HEK293 (cell line): Measurements from ENCODE around the gene LCMT1.

Experiments
- CTCF ChIA-PET: fragments of 350-600 bp; formaldehyde crosslinking; extraction: SDS; loops from one replicate; lab custom pipeline; 2021; ENCODE audit warnings: antibody characterized with exemption; lab: Yijun Ruan, JAX
- POLR2A ChIA-PET: fragments of 300-600 bp; formaldehyde crosslinking; extraction: SDS; loops from one replicate; lab custom pipeline; 2020; ENCODE audit warnings: antibody characterized with exemption, inconsistent platforms; lab: Yijun Ruan, JAX
- H3K27ac ChIP-seq: fragments of 200-500 bp; sonication (Bioruptor generic); 2 replicates; pipeline ENCODE4 v1.5.1; 2014; ENCODE audit warnings: low read depth, low read length, control low read depth, inconsistent platforms; ENCODE audit errors: extremely low read depth
- H3K36me3 ChIP-seq, 2 experiments: fragments of 200-500 bp in 1 of 2; sonication (Bioruptor generic) in 1 of 2; 1 replicate in 1 of 2; 2 replicates in 1 of 2; pipeline ENCODE4 v1.5.1; 2014 to 2017; ENCODE audit warnings: inconsistent platforms in 2 of 2, low read length in 2 of 2; ENCODE audit not compliant: control insufficient read depth in 2 of 2, insufficient read depth in 1 of 2
- H3K4me1 ChIP-seq: fragments of 200-500 bp; sonication (Bioruptor generic); 2 replicates; pipeline ENCODE4 v1.5.1; 2014; ENCODE audit warnings: mild to moderate bottlenecking, low read length, inconsistent platforms; ENCODE audit not compliant: control insufficient read depth, insufficient read depth
- H3K4me3 ChIP-seq: 2 replicates; pipeline ENCODE4 v1.5.1; 2011; ENCODE audit warnings: low read depth, mild to moderate bottlenecking, control low read depth, low read length, moderate library complexity
- H3K9me3 ChIP-seq: fragments of 200-500 bp; sonication (Bioruptor generic); 2 replicates; pipeline ENCODE4 v1.5.1; 2014; ENCODE audit warnings: low read depth, low read length, inconsistent platforms; ENCODE audit not compliant: control insufficient read depth, insufficient read depth
- BCL6B ChIP-seq: fragments of 450-650 bp; formaldehyde crosslinking; IDR thresholded peaks from 2 replicates; pipeline ENCODE4 v1.5.1; 2017; ENCODE audit warnings: missing biosample characterization, missing genetic modification characterization
- CTCF ChIP-seq: fragments of 450-650 bp; formaldehyde crosslinking; IDR thresholded peaks from 2 replicates; pipeline ENCODE4 v1.5.1; 2016; ENCODE audit warnings: missing biosample characterization, missing genetic modification characterization
- SCRT1 ChIP-seq: fragments of 450-650 bp; formaldehyde crosslinking; IDR thresholded peaks from 2 replicates; pipeline ENCODE4 v1.5.1; 2016; ENCODE audit warnings: missing biosample characterization, missing genetic modification characterization, borderline replicate concordance
- WT1 ChIP-seq: fragments of 450-650 bp; formaldehyde crosslinking; IDR thresholded peaks from 2 replicates; pipeline ENCODE4 v1.5.1; 2016; ENCODE audit warnings: missing biosample characterization, missing genetic modification characterization
- ZFP3 ChIP-seq: fragments of 450-650 bp; formaldehyde crosslinking; IDR thresholded peaks from 2 replicates; pipeline ENCODE4 v1.5.1; 2016; ENCODE audit warnings: low read depth, missing biosample characterization, missing genetic modification characterization
- ZNF112 ChIP-seq: fragments of 450-650 bp; formaldehyde crosslinking; IDR thresholded peaks from 2 replicates; pipeline ENCODE4 v1.5.0; 2017; ENCODE audit warnings: missing biosample characterization, missing genetic modification characterization
- ZNF223 ChIP-seq: fragments of 450-650 bp; formaldehyde crosslinking; IDR thresholded peaks from 2 replicates; pipeline ENCODE4 v1.5.1; 2016; ENCODE audit warnings: missing biosample characterization, missing genetic modification characterization
- ZNF37A ChIP-seq: fragments of 450-650 bp; IDR thresholded peaks from 2 replicates; pipeline ENCODE4 v1.5.1; 2018; ENCODE audit warnings: missing biosample characterization, missing genetic modification characterization
- ZNF398 ChIP-seq: fragments of 450-650 bp; formaldehyde crosslinking; IDR thresholded peaks from 2 replicates; pipeline ENCODE4 v1.5.1; 2017; ENCODE audit warnings: missing biosample characterization, missing genetic modification characterization
- ZNF544 ChIP-seq: fragments of 450-650 bp; formaldehyde crosslinking; IDR thresholded peaks from 2 replicates; pipeline ENCODE4 v1.5.0; 2017; ENCODE audit warnings: missing biosample characterization, missing genetic modification characterization
- ZNF580 ChIP-seq: fragments of 450-650 bp; formaldehyde crosslinking; IDR thresholded peaks from 2 replicates; pipeline ENCODE4 v1.5.1; 2016; ENCODE audit warnings: missing biosample characterization, missing genetic modification characterization
- ZNF621 ChIP-seq: fragments of 450-650 bp; formaldehyde crosslinking; IDR thresholded peaks from 2 replicates; pipeline ENCODE4 v1.5.1; 2017; ENCODE audit warnings: missing biosample characterization, missing genetic modification characterization
- ZNF626 ChIP-seq: fragments of 450-650 bp; sonication (Bioruptor Pico); formaldehyde crosslinking; IDR thresholded peaks from 2 replicates; pipeline ENCODE4 v1.5.1; 2018; ENCODE audit warnings: missing biosample characterization, missing genetic modification characterization, inconsistent platforms
- TF ChIP-seq, protein P1 (sequence below): fragments of 450-650 bp; formaldehyde crosslinking; IDR thresholded peaks from 2 replicates; pipeline ENCODE4 v1.5.1; 2016; ENCODE audit warnings: missing biosample characterization, missing genetic modification characterization, borderline replicate concordance
- TF ChIP-seq, protein P2 (sequence below): fragments of 450-650 bp; formaldehyde crosslinking; IDR thresholded peaks from 2 replicates; pipeline ENCODE4 v1.5.1; 2016; ENCODE audit warnings: missing biosample characterization, missing genetic modification characterization

LCMT1 gene

GRCh38 chr16:25189305-25189704, 77.8 kb downstream of the LCMT1 start (continued):
- TF ChIP-seq CTCF (tag by site-specific recombination): no peak

DNA sequence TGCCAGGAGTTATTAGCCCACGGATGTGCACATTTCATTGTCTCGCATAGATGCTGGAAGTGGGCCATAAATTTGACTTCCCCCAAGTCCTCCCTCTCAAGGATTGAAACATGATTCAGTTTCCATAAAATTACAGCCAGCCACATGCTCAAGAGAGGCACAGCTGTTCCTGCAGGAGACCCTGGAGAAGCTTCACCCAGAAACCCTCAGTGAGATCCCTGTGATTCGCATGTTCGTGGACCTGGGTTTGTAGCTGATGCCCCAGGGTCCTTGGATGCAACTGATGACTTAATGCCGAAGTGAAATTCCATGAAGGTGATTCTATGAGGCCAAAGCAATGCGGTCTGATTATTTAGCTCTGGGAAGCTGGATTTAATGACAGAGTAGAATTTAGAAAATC, 80.6 kb downstream of the LCMT1 start:
- POLR2A ChIA-PET: no interaction called here
- no peaks in the 10 kb centered on the region for H3K9me3 ChIP-seq
- TF ChIP-seq ZNF223: no peak
- TF ChIP-seq ZNF37A (tag by site-specific recombination): 0 out of 2 replicates have a peak, but pooled peaks have one; percentile 8
- no peak for TF ChIP-seq ZNF621
- no peaks in the 10 kb centered on the region for H3K36me3 ChIP-seq
- no peak overlapping the region for H3K27ac ChIP-seq
- CTCF ChIA-PET: interaction anchor here (0.6 to 1.2 kb wide), 4 partner anchors 10 to 203 kb away, joined by 3 to 5 read pairs (median 4); no protein-coding TSS in a partner anchor
- H3K4me3 ChIP-seq: no peak overlapping the region
- no peaks in the 10 kb centered on the region for H3K4me1 ChIP-seq

DNA sequence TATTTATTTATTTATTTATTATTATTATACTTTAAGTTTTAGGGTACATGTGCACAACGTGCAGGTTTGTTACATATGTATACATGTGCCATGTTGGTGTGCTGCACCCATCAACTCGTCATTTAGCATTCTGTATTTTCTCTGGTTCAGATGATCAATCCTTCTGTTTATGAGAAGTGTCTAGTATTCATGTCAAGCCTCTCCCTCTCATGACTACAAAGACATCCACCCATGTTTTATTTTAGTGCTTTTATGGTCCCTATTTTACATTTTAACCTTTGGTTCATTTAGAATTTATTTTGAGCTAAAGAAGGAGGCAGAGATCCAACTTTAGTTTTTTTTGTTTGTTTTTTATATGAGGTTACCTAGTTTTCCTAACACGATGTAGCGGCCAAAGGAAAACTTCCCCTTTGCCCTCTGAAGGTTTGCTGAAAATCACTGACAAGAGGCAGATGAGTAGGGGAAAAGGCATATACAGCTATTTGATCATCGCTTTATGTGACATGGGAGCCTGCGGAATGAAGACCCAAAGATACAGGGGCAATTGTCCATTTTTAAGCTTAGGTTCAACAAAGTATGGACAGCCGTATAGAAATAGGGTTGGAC, 82.8 kb downstream of the LCMT1 start:
- ChIA-PET POLR2A (no interaction called here), CTCF (no interaction called here)
- Histone ChIP-seq H3K36me3 (no peaks in the 10 kb centered on the region), H3K4me1 (no peaks in the 10 kb centered on the region), H3K27ac (no peak overlapping the region), H3K4me3 (no peak overlapping the region), H3K9me3 (no peaks in the 10 kb centered on the region)
- TF ChIP-seq ZNF544 (tag by site-specific recombination) (no peak), ZNF398 (tag by site-specific recombination) (no peak), ZFP3 (tag by site-specific recombination) (no peak), BCL6B (tag by site-specific recombination) (no peak), SCRT1 (tag by site-specific recombination) (no peak), WT1 (tag by site-specific recombination) (no peak), ZNF580 (tag by site-specific recombination) (no peak), ZNF112 (no peak), ZNF626 (tag by site-specific recombination) (no peak), ZNF223 (no peak)
- TF ChIP-seq, protein P1, sequence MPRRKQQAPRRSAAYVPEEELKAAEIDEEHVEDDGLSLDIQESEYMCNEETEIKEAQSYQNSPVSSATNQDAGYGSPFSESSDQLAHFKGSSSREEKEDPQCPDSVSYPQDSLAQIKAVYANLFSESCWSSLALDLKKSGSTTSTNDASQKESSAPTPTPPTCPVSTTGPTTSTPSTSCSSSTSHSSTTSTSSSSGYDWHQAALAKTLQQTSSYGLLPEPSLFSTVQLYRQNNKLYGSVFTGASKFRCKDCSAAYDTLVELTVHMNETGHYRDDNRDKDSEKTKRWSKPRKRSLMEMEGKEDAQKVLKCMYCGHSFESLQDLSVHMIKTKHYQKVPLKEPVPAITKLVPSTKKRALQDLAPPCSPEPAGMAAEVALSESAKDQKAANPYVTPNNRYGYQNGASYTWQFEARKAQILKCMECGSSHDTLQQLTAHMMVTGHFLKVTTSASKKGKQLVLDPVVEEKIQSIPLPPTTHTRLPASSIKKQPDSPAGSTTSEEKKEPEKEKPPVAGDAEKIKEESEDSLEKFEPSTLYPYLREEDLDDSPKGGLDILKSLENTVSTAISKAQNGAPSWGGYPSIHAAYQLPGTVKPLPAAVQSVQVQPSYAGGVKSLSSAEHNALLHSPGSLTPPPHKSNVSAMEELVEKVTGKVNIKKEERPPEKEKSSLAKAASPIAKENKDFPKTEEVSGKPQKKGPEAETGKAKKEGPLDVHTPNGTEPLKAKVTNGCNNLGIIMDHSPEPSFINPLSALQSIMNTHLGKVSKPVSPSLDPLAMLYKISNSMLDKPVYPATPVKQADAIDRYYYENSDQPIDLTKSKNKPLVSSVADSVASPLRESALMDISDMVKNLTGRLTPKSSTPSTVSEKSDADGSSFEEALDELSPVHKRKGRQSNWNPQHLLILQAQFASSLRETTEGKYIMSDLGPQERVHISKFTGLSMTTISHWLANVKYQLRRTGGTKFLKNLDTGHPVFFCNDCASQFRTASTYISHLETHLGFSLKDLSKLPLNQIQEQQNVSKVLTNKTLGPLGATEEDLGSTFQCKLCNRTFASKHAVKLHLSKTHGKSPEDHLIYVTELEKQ (tag by site-specific recombination): no peak
- TF ChIP-seq, protein P2, sequence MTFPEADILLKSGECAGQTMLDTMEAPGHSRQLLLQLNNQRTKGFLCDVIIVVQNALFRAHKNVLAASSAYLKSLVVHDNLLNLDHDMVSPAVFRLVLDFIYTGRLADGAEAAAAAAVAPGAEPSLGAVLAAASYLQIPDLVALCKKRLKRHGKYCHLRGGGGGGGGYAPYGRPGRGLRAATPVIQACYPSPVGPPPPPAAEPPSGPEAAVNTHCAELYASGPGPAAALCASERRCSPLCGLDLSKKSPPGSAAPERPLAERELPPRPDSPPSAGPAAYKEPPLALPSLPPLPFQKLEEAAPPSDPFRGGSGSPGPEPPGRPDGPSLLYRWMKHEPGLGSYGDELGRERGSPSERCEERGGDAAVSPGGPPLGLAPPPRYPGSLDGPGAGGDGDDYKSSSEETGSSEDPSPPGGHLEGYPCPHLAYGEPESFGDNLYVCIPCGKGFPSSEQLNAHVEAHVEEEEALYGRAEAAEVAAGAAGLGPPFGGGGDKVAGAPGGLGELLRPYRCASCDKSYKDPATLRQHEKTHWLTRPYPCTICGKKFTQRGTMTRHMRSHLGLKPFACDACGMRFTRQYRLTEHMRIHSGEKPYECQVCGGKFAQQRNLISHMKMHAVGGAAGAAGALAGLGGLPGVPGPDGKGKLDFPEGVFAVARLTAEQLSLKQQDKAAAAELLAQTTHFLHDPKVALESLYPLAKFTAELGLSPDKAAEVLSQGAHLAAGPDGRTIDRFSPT (tag by site-specific recombination): no peak
